ENCODE data around the gene TIGD2. TPM values are rescaled to one million over a fixed set of nuclear protein-coding genes. Genes with fewer than 3 reads are reported as not detected.

TIGD2 gene
- total RNA-seq, 1 experiment from 2014 or later, result 7.2 TPM

DNA sequence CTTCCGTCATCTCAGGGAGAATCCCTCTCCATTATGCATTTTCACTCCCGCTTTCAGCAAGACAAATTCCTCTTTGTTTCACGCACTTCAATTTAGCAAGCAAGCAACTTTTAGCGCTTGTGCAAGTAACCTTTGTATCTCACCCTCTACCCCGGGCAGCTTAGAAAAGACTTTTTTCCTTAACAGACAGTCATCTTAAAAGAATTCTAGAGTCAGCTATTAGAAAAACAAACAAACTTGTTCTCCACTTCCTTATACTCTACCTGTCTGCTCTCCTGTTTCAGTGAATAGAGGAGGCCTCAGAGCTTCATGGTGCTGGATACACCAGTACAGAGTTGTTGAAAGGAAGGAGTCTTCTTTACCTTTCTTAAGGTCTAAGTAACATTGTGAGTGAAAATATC, 12.1 kb downstream of the TIGD2 start:
- no peak overlapping the region for H3K9ac ChIP-seq (ENCODE audit: low read length)

GRCh38 chr4:89125901-89126782, 14.8 kb downstream of the TIGD2 start:
- Histone ChIP-seq H3K4me3 (ENCODE audit: low read length) (no peak overlapping the region), H3K4me1 (ENCODE audit: low read length) (no peaks in the 10 kb centered on the region), H3K36me3 (ENCODE audit: insufficient read depth, low read length) (no peaks in the 10 kb centered on the region), H3K9me3 (ENCODE audit: low read length) (no peaks in the 10 kb centered on the region), H3K79me2 (ENCODE audit: low read length) (no peaks in the 10 kb centered on the region), H3K4me2 (ENCODE audit: low read depth, low read length, poor library complexity, severe bottlenecking) (no peak overlapping the region), H3K27me3 (ENCODE audit: low read length) (no peaks in the 10 kb centered on the region), H2AFZ (ENCODE audit: low read length) (no peak overlapping the region), H4K20me1 (ENCODE audit: insufficient read depth, low read depth, low read length) (no peaks in the 10 kb centered on the region), H3K27ac (ENCODE audit: low read length) (no peak overlapping the region), H3K9me2 (replicated peaks; ENCODE audit: insufficient read depth, low read length) (no peaks in the 10 kb centered on the region), H3K9ac (ENCODE audit: low read length) (no peak overlapping the region)
- no peak for DNase-seq

More for the DNA sequence above, 12.1 kb downstream of the TIGD2 start:
- H3K4me1 ChIP-seq (ENCODE audit: low read length), result no peaks in the 10 kb centered on the region
- no peak overlapping the region for H2AFZ ChIP-seq (ENCODE audit: low read length)
- no peak overlapping the region for H3K27ac ChIP-seq (ENCODE audit: low read length)
- no peaks in the 10 kb centered on the region for H3K36me3 ChIP-seq (ENCODE audit: insufficient read depth, low read length)
- H4K20me1 ChIP-seq (ENCODE audit: insufficient read depth, low read depth, low read length), result no peaks in the 10 kb centered on the region
- H3K4me3 ChIP-seq (ENCODE audit: low read length), result no peak overlapping the region
- H3K79me2 ChIP-seq (ENCODE audit: low read length), result no peaks in the 10 kb centered on the region
- DNase-seq, result no peak
- no peak overlapping the region for H3K4me2 ChIP-seq (ENCODE audit: low read depth, low read length, poor library complexity, severe bottlenecking)
- H3K9me2 ChIP-seq (replicated peaks; ENCODE audit: insufficient read depth, low read length), result no peaks in the 10 kb centered on the region
- H3K27me3 ChIP-seq (ENCODE audit: low read length), result no peaks in the 10 kb centered on the region
- no peaks in the 10 kb centered on the region for H3K9me3 ChIP-seq (ENCODE audit: low read length)

DNA sequence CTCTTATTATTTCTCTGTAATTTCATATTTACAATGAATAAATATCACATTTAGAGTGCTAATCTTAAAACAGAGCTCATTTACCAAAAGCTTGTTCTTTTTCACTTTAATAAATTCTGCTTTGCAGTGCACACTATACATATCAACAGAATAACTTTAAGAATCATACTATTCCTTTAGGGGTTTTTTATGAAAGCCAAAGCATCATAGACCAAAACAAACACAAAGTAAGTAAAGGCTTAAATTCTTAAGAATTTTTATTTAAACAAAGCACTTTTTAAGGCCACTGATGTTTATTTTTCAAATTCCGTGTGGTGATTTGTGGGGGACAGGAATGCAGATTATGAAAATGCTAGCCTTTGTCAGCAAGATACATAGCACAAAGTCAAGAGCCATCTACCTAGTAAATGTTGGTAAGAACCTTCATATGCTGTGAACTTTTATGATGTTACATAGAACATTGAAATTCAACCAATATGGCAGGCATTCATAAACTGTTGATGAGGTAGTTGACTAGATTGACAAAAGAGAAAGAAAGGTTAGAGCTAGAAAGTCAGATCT, 17.8 kb downstream of the TIGD2 start:
- Histone ChIP-seq H3K79me2 (ENCODE audit: low read length) (no peaks in the 10 kb centered on the region), H3K4me3 (ENCODE audit: low read length) (no peak overlapping the region), H3K27ac (ENCODE audit: low read length) (no peak overlapping the region), H3K4me2 (ENCODE audit: low read depth, low read length, poor library complexity, severe bottlenecking) (no peak overlapping the region), H3K36me3 (ENCODE audit: insufficient read depth, low read length) (no peaks in the 10 kb centered on the region), H3K27me3 (ENCODE audit: low read length) (no peaks in the 10 kb centered on the region), H3K9ac (ENCODE audit: low read length) (no peak overlapping the region), H2AFZ (ENCODE audit: low read length) (no peak overlapping the region), H3K9me2 (replicated peaks; ENCODE audit: insufficient read depth, low read length) (no peaks in the 10 kb centered on the region), H3K9me3 (ENCODE audit: low read length) (no peaks in the 10 kb centered on the region), H4K20me1 (ENCODE audit: insufficient read depth, low read depth, low read length) (no peaks in the 10 kb centered on the region), H3K4me1 (ENCODE audit: low read length) (no peaks in the 10 kb centered on the region)
- DNase-seq, result no peak

DNA sequence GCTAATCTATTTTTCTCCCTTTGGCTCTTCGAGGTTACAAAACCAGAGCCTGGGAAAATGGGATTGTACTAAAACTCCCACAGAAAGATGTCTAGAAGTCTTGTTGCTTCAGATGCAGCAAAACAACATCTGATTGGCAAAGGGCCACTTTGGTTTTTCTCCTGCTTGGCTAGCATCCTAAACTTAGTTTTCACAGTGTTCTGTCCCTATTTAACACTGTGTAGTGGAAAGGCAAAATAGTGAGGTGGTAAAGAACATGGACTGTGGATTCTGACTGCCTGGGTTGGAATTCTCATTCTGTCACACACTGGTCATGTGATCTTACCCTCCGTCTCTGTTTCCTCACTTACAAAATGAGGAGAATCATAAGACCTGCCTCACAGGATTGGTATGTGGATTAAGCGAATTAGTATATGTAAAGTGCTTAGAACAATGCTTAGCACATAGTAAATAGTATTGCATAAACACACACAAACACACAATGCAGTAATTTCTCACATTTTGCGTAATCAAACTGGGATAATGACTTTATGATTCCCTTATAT, 23.5 kb downstream of the TIGD2 start:
- Histone ChIP-seq H3K9me3 (ENCODE audit: low read length) (no peaks in the 10 kb centered on the region), H2AFZ (ENCODE audit: low read length) (no peak overlapping the region), H3K79me2 (ENCODE audit: low read length) (no peaks in the 10 kb centered on the region), H3K4me3 (ENCODE audit: low read length) (no peak overlapping the region), H3K4me2 (ENCODE audit: low read depth, low read length, poor library complexity, severe bottlenecking) (no peak overlapping the region), H3K9ac (ENCODE audit: low read length) (no peak overlapping the region), H3K36me3 (ENCODE audit: insufficient read depth, low read length) (no peaks in the 10 kb centered on the region), H3K4me1 (ENCODE audit: low read length) (no peaks in the 10 kb centered on the region), H3K27me3 (ENCODE audit: low read length) (no peaks in the 10 kb centered on the region), H3K27ac (ENCODE audit: low read length) (no peak overlapping the region), H3K9me2 (replicated peaks; ENCODE audit: insufficient read depth, low read length) (no peaks in the 10 kb centered on the region), H4K20me1 (ENCODE audit: insufficient read depth, low read depth, low read length) (no peaks in the 10 kb centered on the region)
- no peak for DNase-seq

GRCh38 chr4:89136525-89136924, 25.2 kb downstream of the TIGD2 start:
- DNase-seq, result no peak
- Histone ChIP-seq H3K9ac (ENCODE audit: low read length) (no peak overlapping the region), H4K20me1 (ENCODE audit: insufficient read depth, low read depth, low read length) (no peaks in the 10 kb centered on the region), H3K36me3 (ENCODE audit: insufficient read depth, low read length) (no peaks in the 10 kb centered on the region), H3K27me3 (ENCODE audit: low read length) (no peaks in the 10 kb centered on the region), H3K4me1 (ENCODE audit: low read length) (no peaks in the 10 kb centered on the region), H3K4me3 (ENCODE audit: low read length) (no peak overlapping the region), H3K79me2 (ENCODE audit: low read length) (no peaks in the 10 kb centered on the region), H3K9me3 (ENCODE audit: low read length) (no peaks in the 10 kb centered on the region), H3K4me2 (ENCODE audit: low read depth, low read length, poor library complexity, severe bottlenecking) (no peak overlapping the region), H2AFZ (ENCODE audit: low read length) (no peak overlapping the region), H3K9me2 (replicated peaks; ENCODE audit: insufficient read depth, low read length) (no peaks in the 10 kb centered on the region), H3K27ac (ENCODE audit: low read length) (no peak overlapping the region)

DNA sequence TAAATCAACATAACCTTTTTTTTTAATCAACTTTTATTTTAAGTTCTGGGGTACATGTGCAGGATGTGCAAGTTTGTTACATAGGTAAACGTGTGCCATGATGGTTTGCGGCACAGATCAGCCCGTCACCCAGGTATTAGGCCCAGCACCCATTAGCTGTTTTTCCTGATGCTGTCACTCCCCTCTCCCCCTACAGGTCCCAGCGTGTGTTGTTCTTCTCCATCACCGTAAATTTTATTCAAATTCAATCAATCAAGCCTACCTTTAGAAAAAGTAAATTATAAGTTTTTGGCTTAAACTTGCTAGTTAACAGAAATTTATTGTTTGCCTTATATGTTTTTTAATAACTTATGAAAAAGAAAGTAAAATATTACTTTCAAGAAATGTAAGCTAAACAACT, 25.9 kb downstream of the TIGD2 start:
- Histone ChIP-seq H3K9me3 (ENCODE audit: low read length) (no peaks in the 10 kb centered on the region), H3K9ac (ENCODE audit: low read length) (no peak overlapping the region), H3K4me1 (ENCODE audit: low read length) (no peaks in the 10 kb centered on the region), H4K20me1 (ENCODE audit: insufficient read depth, low read depth, low read length) (no peaks in the 10 kb centered on the region), H2AFZ (ENCODE audit: low read length) (no peak overlapping the region), H3K36me3 (ENCODE audit: insufficient read depth, low read length) (no peaks in the 10 kb centered on the region), H3K9me2 (replicated peaks; ENCODE audit: insufficient read depth, low read length) (no peaks in the 10 kb centered on the region), H3K4me2 (ENCODE audit: low read depth, low read length, poor library complexity, severe bottlenecking) (no peak overlapping the region), H3K27me3 (ENCODE audit: low read length) (no peaks in the 10 kb centered on the region), H3K4me3 (ENCODE audit: low read length) (no peak overlapping the region), H3K79me2 (ENCODE audit: low read length) (no peaks in the 10 kb centered on the region), H3K27ac (ENCODE audit: low read length) (no peak overlapping the region)
- no peak for DNase-seq

DNA sequence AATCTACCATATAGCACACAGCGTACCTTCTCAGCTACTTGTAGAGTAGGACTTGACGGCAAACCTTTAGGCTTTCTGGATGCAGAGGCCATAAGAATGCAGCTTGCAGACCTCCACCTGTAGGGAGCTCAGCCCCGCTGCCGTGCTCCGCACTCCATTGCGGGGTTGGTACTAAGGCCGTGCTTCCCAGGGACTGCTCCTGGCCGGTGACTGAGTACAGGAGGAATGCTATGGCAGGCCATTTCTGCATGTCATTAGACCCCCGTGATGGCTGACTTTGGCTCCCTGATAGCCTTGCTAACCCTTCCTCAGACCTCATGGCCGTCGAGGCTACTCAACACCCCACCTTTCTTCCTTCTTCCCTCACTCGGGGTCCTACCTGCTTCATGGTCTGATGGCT, 26.4 kb downstream of the TIGD2 start:
- Histone ChIP-seq H3K79me2 (ENCODE audit: low read length) (no peaks in the 10 kb centered on the region), H3K9ac (ENCODE audit: low read length) (no peak overlapping the region), H3K36me3 (ENCODE audit: insufficient read depth, low read length) (no peaks in the 10 kb centered on the region), H3K4me3 (ENCODE audit: low read length) (no peak overlapping the region), H4K20me1 (ENCODE audit: insufficient read depth, low read depth, low read length) (no peaks in the 10 kb centered on the region), H3K4me1 (ENCODE audit: low read length) (no peaks in the 10 kb centered on the region), H2AFZ (ENCODE audit: low read length) (no peak overlapping the region), H3K4me2 (ENCODE audit: low read depth, low read length, poor library complexity, severe bottlenecking) (no peak overlapping the region), H3K27ac (ENCODE audit: low read length) (no peak overlapping the region), H3K9me2 (replicated peaks; ENCODE audit: insufficient read depth, low read length) (no peaks in the 10 kb centered on the region), H3K27me3 (ENCODE audit: low read length) (no peaks in the 10 kb centered on the region), H3K9me3 (ENCODE audit: low read length) (no peaks in the 10 kb centered on the region)
- no peak for DNase-seq

DNA sequence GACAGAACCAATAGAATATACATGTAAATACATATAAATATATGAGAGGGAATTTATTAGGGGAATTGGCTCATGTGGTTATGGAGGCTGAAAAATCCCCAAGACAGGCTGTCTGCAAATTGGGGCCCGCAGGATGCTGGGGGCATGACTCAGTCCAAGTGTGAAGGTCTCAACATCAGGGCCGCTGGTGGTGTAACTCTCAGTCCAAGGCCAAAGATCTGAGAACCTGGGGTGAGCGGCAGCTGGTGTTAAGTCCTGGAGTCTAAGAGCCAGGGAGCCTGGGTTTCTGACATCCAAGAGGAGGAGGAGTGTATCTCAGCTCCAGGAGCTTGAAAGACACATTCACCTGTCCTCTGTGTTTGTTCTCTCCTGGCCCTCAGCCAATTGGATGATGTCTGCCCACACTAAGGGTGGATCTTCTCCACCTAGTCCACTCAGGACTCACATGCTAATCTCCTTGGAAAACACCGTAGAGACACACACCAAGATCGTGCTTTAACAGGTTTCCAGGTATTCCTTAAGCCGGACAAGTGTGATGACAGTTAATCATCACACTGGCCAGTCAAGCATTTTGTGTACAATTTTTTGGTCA, 28.9 kb downstream of the TIGD2 start:
- DNase-seq, result no peak
- Histone ChIP-seq H3K9me3 (ENCODE audit: low read length) (no peaks in the 10 kb centered on the region), H3K4me1 (ENCODE audit: low read length) (no peaks in the 10 kb centered on the region), H3K27ac (ENCODE audit: low read length) (no peak overlapping the region), H3K79me2 (ENCODE audit: low read length) (no peaks in the 10 kb centered on the region), H3K9me2 (replicated peaks; ENCODE audit: insufficient read depth, low read length) (no peaks in the 10 kb centered on the region), H3K4me2 (ENCODE audit: low read depth, low read length, poor library complexity, severe bottlenecking) (no peak overlapping the region), H4K20me1 (ENCODE audit: insufficient read depth, low read depth, low read length) (no peaks in the 10 kb centered on the region), H3K4me3 (ENCODE audit: low read length) (no peak overlapping the region), H2AFZ (ENCODE audit: low read length) (no peak overlapping the region), H3K36me3 (ENCODE audit: insufficient read depth, low read length) (no peaks in the 10 kb centered on the region), H3K9ac (ENCODE audit: low read length) (no peak overlapping the region), H3K27me3 (ENCODE audit: low read length) (no peaks in the 10 kb centered on the region)

Measured in Karpas-422 (cell line).